ENCODE measurements around the gene CTDSP2. TPM values are rescaled to one million over a fixed set of nuclear protein-coding genes. Genes with fewer than 3 reads are reported as not detected.

Gene CTDSP2
- total and polyA plus RNA-seq, 2 of the 8 experiments (the other 6 are each of a cell fraction or from before 2014, with no cell fraction given) = 71.3 to 91.7 TPM

- no peak overlapping the region for H3K56ac ChIP-seq (replicated peaks; ENCODE audit: insufficient read length, low read depth, low read length)
- no peaks in the 10 kb centered on the region for H3K79me1 ChIP-seq (ENCODE audit: low read depth, low read length)
- H3K4me3 ChIP-seq (ENCODE audit: extremely low read depth in 1 of 4, insufficient read depth in 2 of 4, low read depth in 3 of 4, low read length in 4 of 4) = no peak overlapping the region
- no peaks in the 10 kb centered on the region for H3K23me2 ChIP-seq (ENCODE audit: low read depth, low read length)
- no peak overlapping the region for H3K18ac ChIP-seq (ENCODE audit: extremely low read depth, low read length)
- WGBS, 2 experiments (ENCODE audit: extremely low coverage in 1 of 2, insufficient coverage in 1 of 2, insufficient read length in 1 of 2, insufficient replicate concordance in 2 of 2, low coverage in 1 of 2, low lambda C conversion rate in 2 of 2, missing lambda C conversion rate in 1 of 2) = 90% methylated on average over 6 of the region's 6 CpGs; no CpG with 5 or more reads in 1 of the 2 experiments
- no peaks in the 10 kb centered on the region for H3K79me2 ChIP-seq (ENCODE audit: control insufficient read depth in 1 of 2, insufficient read depth in 2 of 2, low read length in 2 of 2)
- ChIA-PET POLR2A (ENCODE audit: partially characterized antibody) (interaction anchor here (1.0 to 1.2 kb wide), 2 partner anchors 20 to 33 kb away, joined by 3 to 4 read pairs; no protein-coding TSS in a partner anchor), CTCF (ENCODE audit: partially characterized antibody) (interaction anchor here (1.2 to 2.1 kb wide), 3 partner anchors 12 to 15 kb away, joined by 3 to 12 read pairs (median 3); no protein-coding TSS in a partner anchor)
- H2BK12ac ChIP-seq (ENCODE audit: low read depth, low read length) = no peak overlapping the region
- H4K5ac ChIP-seq (ENCODE audit: insufficient read length, low read depth, low read length) = no peak overlapping the region
- no peak overlapping the region for H3K4me2 ChIP-seq (ENCODE audit: insufficient read depth in 1 of 2, low read depth in 2 of 2, low read length in 2 of 2)
- no peak overlapping the region for H2BK20ac ChIP-seq (ENCODE audit: low read length)
- H4K20me1 ChIP-seq (replicated peaks in 1 of 2; ENCODE audit: control insufficient read depth in 1 of 2, insufficient read depth in 2 of 2, low read length in 2 of 2) = no peaks in the 10 kb centered on the region
- H3K27ac ChIP-seq (ENCODE audit: low read depth, low read length) = no peak overlapping the region
- no peak overlapping the region for H4K8ac ChIP-seq (ENCODE audit: extremely low read depth, insufficient read depth, low read length)
- DNase-seq (ENCODE audit: low read depth in 1 of 2, low spot score in 2 of 2) = no peak
- H3K36me3 ChIP-seq (ENCODE audit: control insufficient read depth in 2 of 4, insufficient read depth in 4 of 4, low read length in 3 of 4) = no peaks in the 10 kb centered on the region
- no peak for FAIRE-seq
- no peak overlapping the region for H2AK5ac ChIP-seq (ENCODE audit: low read depth, low read length)
- H3K27me3 ChIP-seq (replicated peaks in 1 of 4; ENCODE audit: control insufficient read depth in 3 of 4, extremely low read depth in 1 of 4, insufficient read depth in 3 of 4, low read length in 3 of 4) = no peaks in the 10 kb centered on the region; a peak in 1 of 7 replicates
- H3K23ac ChIP-seq (ENCODE audit: insufficient read length) = no peak overlapping the region
- H2AFZ ChIP-seq (ENCODE audit: low read length) = no peak overlapping the region
- peaks cover 2 to 18% (median 14%) of the 10 kb centered on the region in 4 experiments for H3K4me1 ChIP-seq (replicated peaks in 1 of 4; ENCODE audit: control insufficient read depth in 3 of 4, insufficient read depth in 4 of 4, low read length in 3 of 4)
- H2BK15ac ChIP-seq (ENCODE audit: low read length) = no peak overlapping the region
- no peak for TF ChIP-seq ZNF274 (IDR thresholded peaks at IDR 0.05; ENCODE audit: borderline replicate concordance, extremely low read depth, low read length)
- no peak for TF ChIP-seq MAFK (IDR thresholded peaks at IDR 0.05; ENCODE audit: low read depth, low read length)
- TF ChIP-seq SIRT6 (IDR thresholded peaks at IDR 0.05; ENCODE audit: low read length) = no peak
- no peak for TF ChIP-seq CREB1 (IDR thresholded peaks at IDR 0.05)
- no peak for TF ChIP-seq RXRA (IDR thresholded peaks at IDR 0.05; ENCODE audit: insufficient read depth, low read depth, low read length)
- TF ChIP-seq TBP (IDR thresholded peaks at IDR 0.05; ENCODE audit: low read depth, low read length) = no peak
- no peak for TF ChIP-seq HDAC2 (IDR thresholded peaks at IDR 0.05; ENCODE audit: borderline replicate concordance in 1 of 2, low read depth in 2 of 2, low read length in 2 of 2)
- no peak for TF ChIP-seq BRCA1 (IDR thresholded peaks at IDR 0.05; ENCODE audit: low read depth, low read length)
- no peak overlapping the region for H2BK120ac ChIP-seq (replicated peaks; ENCODE audit: low read depth, low read length)
- no peak overlapping the region for H4K91ac ChIP-seq (replicated peaks; ENCODE audit: insufficient read length, low read length)
- H3K4ac ChIP-seq (replicated peaks; ENCODE audit: insufficient read length, low read depth, low read length) = no peak overlapping the region
- H2BK5ac ChIP-seq (ENCODE audit: low read depth, low read length) = no peak overlapping the region
- peaks cover 0 to 3% of the 10 kb centered on the region in 2 experiments; a peak in 1 of 4 replicates for H3K9me3 ChIP-seq (ENCODE audit: insufficient read depth in 2 of 2, low read depth in 1 of 2, low read length in 1 of 2)
- H3K9ac ChIP-seq (replicated peaks in 1 of 4; ENCODE audit: extremely low read depth in 1 of 4, low read depth in 3 of 4, low read length in 3 of 4) = no peak overlapping the region
- H3K14ac ChIP-seq (ENCODE audit: insufficient read length) = no peak overlapping the region
Observed at GRCh38 chr12:57885207-57885606, 38.7 kb upstream of the CTDSP2 start.

Measured in H1 (cell line).